GM21390 (cell line): ENCODE results near the gene NCKAP1.
"Not testable (repeated sequence)": the region's sequence is repeated elsewhere in the genome, so short reads cannot be mapped to it uniquely, and the experiment has no call there.

Experiments
- ATAC-seq: cut with Tn5 transposase; IDR thresholded peaks from one replicate; pipeline ENCODE4 v1.9.1; 2021; ENCODE audit not compliant: unreplicated experiment

The NCKAP1 gene

GRCh38 chr2:183038341-183039300 is at the start of gene NCKAP1:
Gene NCKAP1, minus strand, starts transcription at chr2:183038457. Its CDS starts 358 bp downstream, at chr2:183038099.
- ATAC-seq: peak; percentile 78

GRCh38 chr2:183081911-183082310 is 43.7 kb upstream of the NCKAP1 start:
- ATAC-seq: no peak

- peak; percentile 21 for ATAC-seq
Measured at GRCh38 chr2:183079139-183079775, 41.0 kb upstream of the NCKAP1 start.

- ATAC-seq: peak; percentile 92
Measured at GRCh38 chr2:183078464-183079138, 40.3 kb upstream of the NCKAP1 start, which contains the start of gene DUSP19. Gene DUSP19, plus strand, starts transcription at chr2:183078747. Its CDS starts 187 bp downstream, at chr2:183078934.

GRCh38 chr2:183078163-183078463 is 39.9 kb upstream of the NCKAP1 start:
- no peak for ATAC-seq

DNA sequence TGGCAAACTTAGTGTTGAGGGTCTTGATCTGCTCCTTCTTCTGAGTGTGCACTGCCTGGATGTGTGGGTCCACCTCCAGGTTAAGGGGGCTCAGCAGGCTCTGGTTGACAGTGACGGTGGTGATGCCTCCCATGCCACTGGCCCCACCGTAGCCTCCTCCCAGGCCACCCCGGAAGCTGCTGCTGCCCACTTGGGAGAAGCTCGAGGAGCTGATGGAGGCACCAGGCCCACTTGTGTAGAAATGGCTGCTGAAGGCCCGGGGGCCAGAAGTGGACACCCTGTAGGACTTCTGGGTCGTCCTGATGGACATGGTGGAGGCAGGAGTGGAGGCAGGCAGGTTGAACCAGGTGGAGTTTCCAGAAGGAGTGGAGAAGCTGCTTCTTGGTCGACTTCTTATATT is 33.9 kb upstream of the NCKAP1 start:
- ATAC-seq: no peak

- no peak for ATAC-seq
Measured at GRCh38 chr2:183070942-183071844, 32.9 kb upstream of the NCKAP1 start.

DNA sequence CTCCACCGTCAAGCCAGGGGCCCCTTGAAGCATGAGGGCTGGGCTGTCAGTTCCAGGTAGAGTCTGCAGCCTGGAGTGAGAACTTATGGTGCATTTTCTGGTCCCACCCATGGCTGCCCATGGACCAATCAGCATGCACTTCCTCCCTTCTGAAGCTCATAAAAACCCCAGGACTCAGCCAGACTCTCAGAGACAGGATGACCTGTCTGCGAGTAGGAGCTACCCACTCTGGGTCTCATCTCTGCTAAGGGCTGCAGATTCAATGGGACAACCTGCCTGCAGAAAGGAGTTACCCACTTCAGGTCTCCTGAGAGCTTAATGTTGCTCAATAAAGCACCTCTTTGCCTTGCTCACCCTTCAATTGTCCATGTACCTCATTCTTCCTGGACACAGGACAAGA is 30.9 kb upstream of the NCKAP1 start:
- ATAC-seq: no peak

DNA sequence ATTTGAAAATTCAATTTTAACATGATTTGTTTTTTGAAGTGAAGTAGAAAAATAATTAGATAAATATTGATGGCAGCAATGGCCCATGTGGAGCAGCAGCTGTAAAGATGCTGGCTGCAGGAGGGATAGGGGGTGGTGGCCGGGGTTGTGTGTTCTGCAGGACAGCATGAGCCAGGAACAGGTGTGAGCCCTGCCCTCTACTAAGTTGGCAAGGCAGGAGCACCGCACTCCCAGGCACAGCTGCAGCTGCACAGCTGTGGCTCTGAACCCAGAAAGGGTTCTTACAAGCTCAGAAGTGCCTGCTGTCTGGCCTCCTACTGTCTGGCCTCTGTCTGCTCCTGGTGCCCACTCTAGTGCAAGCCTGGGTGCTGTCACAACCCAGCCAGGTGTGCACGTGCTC is 30.3 kb upstream of the NCKAP1 start:
- ATAC-seq: no peak

DNA sequence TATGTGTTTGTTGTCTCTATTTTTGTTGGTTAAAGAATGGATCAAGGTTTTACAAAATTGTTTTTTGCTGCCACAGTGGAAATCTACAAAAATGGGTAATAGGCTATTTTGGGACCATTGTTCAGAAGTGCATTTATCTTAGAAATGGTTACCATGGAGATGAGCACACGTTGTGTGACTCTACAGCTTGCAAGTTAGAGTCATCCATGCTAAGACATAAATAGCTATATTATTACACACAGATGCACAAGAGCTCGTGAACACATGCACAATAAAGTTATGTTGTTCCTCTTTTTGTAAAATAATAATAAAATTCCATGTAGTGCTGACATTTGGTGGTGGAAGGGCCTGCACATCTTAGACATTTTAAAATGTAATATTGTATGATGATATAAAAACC is 24.8 kb upstream of the NCKAP1 start:
- peak; percentile 65 for ATAC-seq

DNA sequence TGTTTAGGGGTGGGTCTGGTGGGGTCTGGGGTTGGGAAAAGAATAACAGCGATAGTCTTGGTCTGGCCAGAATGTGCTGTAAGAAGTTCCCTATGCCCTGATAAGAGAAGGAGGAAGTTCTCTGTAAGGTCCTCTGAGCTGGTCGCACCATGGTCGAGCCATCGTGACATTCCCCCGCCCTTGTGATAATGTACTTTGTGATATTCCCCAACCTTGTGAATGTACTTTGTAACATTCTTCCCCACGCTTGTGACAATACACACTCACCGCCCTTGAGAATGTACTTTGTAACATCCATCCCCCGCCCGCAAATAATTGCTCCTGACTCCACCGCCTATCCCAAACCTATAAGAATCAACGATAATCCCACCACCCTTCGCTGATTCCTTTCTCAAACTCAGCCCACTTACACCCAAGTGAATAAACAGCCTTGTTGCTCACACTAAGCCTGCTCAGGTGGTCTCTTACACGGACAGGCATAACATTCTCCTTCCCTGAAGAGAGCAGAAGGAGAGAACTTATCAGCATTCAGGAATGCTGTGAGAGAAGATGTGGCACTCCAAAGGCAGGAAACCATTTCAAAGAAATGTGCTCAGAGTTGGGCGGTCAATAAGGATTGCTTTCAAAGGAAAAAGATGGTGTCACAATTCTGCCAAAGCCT is 22.4 kb upstream of the NCKAP1 start:
- no peak for ATAC-seq

DNA sequence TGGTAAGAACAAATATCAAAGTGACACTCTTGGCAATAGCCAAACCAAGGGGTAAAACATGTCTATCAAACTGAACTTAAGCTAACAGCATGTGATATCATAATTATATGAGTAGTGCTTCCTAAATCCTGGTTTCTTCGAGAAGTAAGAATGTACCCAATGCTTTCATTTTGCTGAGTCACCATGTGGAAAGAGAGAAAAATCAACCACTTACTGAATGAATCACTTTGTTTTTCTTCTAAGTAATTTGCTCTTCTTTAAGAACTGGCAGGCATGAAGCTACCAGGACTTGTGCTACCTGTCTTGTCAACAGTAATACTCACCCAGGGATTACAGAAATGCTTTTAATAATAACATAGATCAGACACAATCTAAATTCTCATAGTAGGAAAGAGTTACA is 21.3 kb upstream of the NCKAP1 start:
- no peak for ATAC-seq

GRCh38 chr2:183057333-183057985 is 19.2 kb upstream of the NCKAP1 start:
- ATAC-seq: peak; percentile 59

- ATAC-seq: no peak
Measured at GRCh38 chr2:183049420-183049819, 11.2 kb upstream of the NCKAP1 start.

- not testable (repeated sequence) for ATAC-seq
Measured at GRCh38 chr2:183047486-183048125, 9.3 kb upstream of the NCKAP1 start.

GRCh38 chr2:183043580-183043979 is 5.3 kb upstream of the NCKAP1 start:
- ATAC-seq: not testable (repeated sequence)

- ATAC-seq: no peak
Measured at GRCh38 chr2:183040604-183041003, 2.3 kb upstream of the NCKAP1 start.

GRCh38 chr2:183037553-183038340 is 510 bp downstream of the NCKAP1 start:
- peak; percentile 38 for ATAC-seq
